Measurements from ENCODE around the gene VSIG10L.

DNA sequence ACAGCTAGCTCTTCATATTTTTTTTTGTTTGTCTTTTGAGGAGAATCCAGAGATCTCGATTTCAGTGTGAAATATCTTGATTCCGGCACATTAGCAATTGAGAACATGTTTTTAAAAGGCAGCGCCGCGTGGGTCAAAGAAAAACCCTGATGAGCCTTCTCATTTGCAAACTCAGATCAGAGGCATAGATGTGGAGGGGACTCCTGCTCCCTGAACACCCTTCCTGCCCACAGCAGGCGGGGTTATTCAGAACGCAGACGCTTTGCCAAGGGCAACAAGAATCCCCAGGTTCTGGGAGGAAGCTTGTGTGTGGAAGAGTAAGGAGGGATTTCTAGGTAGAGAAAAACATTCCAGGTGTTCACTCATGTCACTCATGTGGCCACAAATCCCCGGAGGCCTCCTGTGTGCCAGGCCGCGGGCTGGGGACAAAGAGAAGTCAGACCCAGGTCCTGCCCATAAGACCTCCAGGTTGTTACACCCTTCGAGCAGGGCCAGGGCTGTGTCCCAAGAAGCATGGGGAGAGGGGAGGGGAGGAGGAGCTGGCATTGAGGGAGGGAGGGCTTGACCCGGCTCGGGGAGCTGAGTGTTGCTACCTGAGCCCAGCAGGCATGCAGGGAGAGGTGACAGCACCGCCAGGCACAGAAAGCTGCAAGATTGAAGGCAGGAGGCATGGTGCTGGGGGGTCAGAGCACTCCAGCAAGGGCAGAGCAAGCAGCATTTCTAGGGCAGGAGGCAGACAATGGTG lies 46.4 kb downstream of the VSIG10L start:
- TF ChIP-seq CTCF (conservative IDR thresholded peaks at IDR 0.05; ENCODE audit: low read length) = no peak
- TF ChIP-seq EZH2phosphoT487 (IDR thresholded peaks at IDR 0.05; ENCODE audit: borderline replicate concordance, low read depth, low read length) = no peak
